Prostate gland (tissue), 2 donors: ENCODE measurements around the gene SYCN.

Source experiments
- POLR2A ChIP-seq: fragments of 450-650 bp; IDR thresholded peaks from one replicate; pipeline ENCODE4 v1.6.1; 2016; ENCODE audit warnings: antibody characterized with exemption, mild to moderate bottlenecking
- POLR2AphosphoS5 ChIP-seq: sonication (generic); formaldehyde crosslinking; IDR thresholded peaks from one replicate; pipeline ENCODE4 v1.6.1; 2017; ENCODE audit warnings: antibody characterized with exemption
- TF ChIP-seq, protein P1 (sequence below), 4 experiments: fragments of 200-600 bp in 2 of 4; fragments of 450-650 bp in 2 of 4; sonication (generic) in 2 of 4; IDR thresholded peaks; 1 replicate in 3 of 4; 2 replicates in 1 of 4; pipeline ENCODE4 v1.5.1; 2016 to 2019; ENCODE audit warnings: antibody characterized with exemption in 4 of 4, mild to moderate bottlenecking in 2 of 4, moderate library complexity in 2 of 4

DNA sequence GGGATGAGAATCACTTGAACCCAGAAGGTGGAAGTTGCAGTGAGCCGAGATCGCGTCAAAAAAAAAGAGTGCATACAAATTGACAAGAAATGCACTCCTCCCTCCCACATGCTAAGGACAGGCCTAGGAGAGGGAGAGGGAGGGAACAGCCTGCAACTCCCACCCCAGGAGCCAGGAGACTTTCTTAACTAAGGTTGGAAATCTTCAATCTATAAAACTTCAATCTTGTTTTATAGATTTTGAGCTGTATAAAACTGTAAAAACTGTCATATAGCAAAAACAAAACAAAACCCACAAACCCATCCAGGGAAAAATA is 1.3 kb upstream of the SYCN start:
- no peak for TF ChIP-seq POLR2AphosphoS5
- TF ChIP-seq POLR2A, result no peak
- TF ChIP-seq, protein P1, sequence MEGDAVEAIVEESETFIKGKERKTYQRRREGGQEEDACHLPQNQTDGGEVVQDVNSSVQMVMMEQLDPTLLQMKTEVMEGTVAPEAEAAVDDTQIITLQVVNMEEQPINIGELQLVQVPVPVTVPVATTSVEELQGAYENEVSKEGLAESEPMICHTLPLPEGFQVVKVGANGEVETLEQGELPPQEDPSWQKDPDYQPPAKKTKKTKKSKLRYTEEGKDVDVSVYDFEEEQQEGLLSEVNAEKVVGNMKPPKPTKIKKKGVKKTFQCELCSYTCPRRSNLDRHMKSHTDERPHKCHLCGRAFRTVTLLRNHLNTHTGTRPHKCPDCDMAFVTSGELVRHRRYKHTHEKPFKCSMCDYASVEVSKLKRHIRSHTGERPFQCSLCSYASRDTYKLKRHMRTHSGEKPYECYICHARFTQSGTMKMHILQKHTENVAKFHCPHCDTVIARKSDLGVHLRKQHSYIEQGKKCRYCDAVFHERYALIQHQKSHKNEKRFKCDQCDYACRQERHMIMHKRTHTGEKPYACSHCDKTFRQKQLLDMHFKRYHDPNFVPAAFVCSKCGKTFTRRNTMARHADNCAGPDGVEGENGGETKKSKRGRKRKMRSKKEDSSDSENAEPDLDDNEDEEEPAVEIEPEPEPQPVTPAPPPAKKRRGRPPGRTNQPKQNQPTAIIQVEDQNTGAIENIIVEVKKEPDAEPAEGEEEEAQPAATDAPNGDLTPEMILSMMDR (IDR thresholded peaks at IDR 0.05), result no peak
